HG03378 (cell line): ENCODE results near the gene KRTAP5-10.
"Not testable (repeated sequence)": the region's sequence is repeated elsewhere in the genome, so short reads cannot be mapped to it uniquely, and the experiment has no call there.

ENCODE experiments used
- ATAC-seq: cut with Tn5 transposase; IDR thresholded peaks from one replicate; pipeline ENCODE4 v1.9.1; 2021; ENCODE audit warnings: mild to moderate bottlenecking, moderate library complexity; ENCODE audit not compliant: unreplicated experiment

Gene KRTAP5-10

DNA sequence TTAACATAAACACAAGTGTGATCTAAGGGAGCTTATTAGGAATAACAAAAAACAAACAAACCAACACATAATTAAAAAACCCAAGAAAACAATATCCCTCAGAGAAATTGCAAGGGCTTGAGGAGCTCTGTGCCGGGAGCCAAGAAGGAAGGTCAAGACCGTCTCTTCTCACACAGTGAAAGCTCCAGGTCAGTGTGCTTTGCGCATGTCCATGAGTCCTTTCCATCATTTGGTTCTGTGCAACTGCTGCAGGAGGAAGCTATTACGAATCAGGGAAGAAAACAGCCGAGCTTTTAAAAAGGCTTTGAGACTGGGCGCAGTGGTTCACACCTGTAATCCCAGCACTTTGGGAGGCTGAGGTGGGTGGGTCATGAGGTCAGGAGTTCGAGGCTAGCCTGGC, 23.0 kb upstream of the KRTAP5-10 start:
- ATAC-seq = no peak

DNA sequence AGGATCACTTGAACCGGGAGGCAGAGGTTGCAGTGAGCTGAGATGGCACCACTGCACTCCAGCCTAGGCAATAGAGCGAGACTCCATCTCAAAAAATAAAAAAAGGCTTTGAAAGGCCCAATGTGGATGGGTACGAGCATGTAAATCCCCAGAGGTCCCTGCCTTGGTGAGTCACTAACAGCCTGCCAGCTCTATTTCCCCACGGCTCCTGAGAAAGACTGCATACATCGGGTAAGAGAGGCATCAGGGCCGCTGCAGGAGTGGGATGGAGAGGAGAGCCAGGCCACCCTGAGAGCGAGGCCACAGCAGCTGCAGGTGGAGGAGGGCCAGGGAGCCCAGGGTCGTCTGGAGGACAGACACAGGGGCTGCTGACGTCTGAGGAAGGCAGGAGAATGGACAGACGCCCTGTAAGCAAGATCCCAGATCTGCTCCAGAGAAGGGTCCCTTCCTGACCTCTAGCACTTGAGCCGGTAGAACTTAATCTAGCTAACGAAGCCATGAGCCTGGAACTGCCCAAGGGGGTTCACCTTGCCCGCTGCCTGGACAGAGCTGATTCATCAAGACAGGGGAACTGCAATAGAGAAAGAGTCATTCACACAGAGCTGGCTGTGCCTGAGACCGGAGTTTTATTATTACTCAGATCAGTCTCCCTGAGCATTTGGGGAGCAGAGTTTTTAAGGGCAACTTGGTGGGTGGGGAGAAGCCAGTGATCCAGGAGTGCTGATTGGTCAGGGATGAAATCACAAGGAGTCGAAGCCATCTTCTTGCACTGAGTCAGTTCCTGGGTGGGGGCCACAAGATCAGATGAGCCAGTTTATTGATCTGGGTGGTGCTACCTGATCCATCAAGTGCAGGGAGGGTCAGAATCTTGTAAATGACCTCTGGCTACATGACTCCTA, 22.2 kb upstream of the KRTAP5-10 start:
- ATAC-seq = no peak

DNA sequence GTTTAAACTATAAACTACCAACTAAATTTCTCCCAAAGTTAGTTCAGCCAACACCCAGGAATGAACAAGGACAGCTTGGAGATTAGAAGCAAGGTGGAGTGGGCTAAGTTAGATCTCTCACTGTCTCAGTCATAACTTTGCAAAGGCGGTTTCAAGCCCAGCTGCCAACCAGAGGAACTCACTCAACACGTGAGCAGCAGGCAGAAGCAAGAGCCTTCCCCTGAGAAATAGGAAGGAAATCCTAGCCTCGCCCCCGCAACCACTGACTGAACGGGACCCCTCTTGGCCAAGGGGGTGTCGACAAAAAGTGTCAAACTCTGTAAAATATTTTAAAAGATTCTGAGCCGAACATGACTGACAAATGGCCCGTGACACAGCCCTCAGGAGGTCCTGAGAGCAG, 21.5 kb upstream of the KRTAP5-10 start:
- no peak for ATAC-seq

DNA sequence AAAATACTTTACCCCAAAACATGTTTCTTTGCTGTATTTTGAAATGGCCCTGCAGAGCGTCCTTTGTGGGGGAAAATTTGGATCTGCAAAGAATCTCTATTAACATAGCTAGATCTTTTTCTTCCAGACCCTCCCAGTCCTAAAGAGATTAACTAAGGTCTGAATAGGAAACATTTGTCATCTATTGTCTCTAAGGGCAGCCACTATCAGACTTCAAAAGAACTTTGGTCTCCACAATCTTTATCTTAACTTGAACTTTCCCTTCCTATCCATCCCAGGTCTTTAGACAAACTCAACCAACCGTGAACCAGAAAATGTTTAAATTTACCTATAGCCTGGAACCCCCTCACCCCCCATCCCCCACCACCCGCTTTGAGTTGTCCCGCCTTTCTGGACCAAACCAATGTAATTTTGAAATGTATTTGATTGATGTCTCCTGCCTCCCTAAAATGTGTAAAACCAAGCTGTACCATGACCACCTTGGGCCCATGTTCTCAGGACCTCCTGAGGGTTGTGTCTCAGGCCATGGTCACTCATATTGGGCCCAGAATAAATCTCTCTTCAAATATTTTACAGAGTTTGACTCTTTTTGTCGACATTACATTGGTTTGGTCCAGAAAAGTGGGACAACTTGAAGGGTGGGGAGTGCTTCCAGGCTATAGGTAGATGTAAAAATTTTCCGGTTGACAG, 20.7 kb upstream of the KRTAP5-10 start:
- ATAC-seq = no peak

DNA sequence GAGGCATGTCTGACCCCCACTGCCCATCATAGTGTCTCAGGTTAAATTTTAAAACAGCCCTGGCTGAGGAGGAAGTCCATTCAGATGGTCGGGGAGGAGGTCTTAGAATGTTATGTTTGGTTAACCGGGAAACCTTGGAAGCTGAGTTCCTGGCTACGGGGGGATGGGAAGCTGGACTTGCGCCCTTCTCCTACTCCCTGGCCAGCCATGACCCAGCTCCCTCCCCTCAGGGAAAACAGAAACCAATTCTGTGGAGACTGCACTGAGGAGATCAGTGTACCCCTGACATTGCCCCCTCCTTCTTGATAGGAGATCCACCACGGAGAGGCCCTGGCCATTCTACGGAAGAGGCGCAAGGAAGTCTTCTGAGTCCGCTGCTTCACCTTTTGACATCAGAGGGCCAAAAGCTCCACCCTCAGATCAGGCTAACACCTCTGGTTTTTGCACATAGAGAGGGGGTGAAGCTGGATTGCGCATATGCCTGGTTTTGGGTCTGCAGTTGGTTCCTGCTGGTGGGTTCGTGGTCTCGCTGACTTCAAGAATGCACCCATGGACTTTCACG, 19.9 kb upstream of the KRTAP5-10 start:
- ATAC-seq = no peak

DNA sequence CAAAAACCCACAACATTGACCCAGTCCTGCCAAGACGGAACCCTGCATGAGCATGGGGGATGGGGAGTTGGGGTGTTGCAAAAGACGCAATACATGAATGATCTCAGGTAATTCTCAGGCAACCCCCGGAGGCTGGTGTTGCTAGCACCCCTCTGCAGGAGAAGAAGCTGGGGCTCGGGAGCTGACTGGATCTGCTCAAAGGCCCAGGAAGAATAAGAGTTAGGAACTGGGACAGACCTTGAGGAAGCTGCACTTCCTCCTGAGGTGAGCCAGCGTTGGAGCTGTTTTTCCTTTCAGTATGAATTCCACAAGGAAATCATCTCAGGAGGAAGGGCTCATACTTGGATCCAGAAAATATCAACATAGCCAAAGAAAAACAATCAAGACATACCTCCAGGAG, 17.2 kb upstream of the KRTAP5-10 start, which contains the start of gene KRTAP5-9:
Gene KRTAP5-9 (plus strand): TSS at position 301 of the 400 bp plus-strand sequence. CDS start 238 bp downstream, outside the sequence.
- ATAC-seq = no peak

DNA sequence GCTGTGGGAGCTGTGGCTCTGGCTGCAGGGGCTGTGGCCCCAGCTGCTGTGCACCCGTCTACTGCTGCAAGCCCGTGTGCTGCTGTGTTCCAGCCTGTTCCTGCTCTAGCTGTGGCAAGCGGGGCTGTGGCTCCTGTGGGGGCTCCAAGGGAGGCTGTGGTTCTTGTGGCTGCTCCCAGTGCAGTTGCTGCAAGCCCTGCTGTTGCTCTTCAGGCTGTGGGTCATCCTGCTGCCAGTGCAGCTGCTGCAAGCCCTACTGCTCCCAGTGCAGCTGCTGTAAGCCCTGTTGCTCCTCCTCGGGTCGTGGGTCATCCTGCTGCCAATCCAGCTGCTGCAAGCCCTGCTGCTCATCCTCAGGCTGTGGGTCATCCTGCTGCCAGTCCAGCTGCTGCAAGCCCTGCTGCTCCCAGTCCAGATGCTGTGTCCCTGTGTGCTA, 16.6 kb upstream of the KRTAP5-10 start:
- no peak for ATAC-seq

DNA sequence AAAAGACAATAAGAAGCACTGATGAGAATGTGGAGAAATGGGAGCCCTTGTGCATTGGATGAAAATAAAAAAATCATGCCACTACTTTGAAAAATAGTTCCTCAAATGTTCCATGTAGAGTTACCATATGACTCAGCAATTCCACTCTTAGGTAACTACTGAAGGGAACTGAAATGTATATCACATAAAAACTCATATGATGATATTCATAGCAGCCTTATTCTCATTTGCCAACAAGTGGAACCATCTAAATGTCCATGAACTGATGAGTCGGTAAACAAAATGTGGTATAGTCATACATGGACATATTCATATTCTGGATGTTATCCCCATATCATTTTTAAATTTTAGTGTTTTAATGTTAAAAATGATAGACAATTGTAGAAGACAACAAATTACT, 13.7 kb upstream of the KRTAP5-10 start:
- ATAC-seq = no peak

DNA sequence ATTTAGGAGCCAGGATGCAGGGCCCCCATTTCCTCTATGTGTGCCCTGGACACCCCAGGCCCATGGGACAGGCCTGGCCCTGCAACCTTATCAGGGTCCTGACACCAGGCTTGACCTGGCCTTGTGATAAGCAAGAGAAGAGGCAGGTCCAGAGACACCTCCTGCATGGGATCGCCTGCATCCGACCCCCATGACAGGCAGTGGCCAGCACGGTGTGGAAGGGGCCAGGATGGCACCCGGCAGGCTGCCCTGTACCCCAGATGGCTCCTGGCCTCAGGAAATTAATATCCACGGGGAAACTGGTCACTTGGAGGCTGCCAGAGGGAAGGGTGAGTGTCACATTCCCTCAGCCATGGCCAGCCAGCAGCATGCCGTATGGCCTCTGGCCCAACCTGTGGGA, 10.4 kb upstream of the KRTAP5-10 start:
- no peak for ATAC-seq

DNA sequence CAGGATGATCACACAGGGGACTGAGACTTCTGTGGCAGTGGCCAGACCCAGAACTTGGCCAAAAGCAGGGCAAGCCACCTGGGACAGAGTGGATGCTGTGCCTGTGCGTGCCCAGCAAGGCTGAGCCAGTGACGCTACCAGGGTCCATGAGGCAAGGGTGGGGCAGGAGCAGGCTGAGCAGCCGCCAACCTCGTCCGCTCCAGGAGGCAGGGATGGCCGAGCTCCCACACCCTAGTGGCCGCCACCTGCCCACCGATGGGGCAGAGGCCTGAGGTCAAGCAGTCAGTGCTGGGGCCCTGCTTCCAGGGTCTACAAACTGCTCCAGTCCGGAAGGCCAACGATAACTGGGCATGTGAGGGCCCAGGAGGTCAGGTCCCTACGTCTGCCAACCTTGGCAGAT, 9.9 kb upstream of the KRTAP5-10 start:
- no peak for ATAC-seq

DNA sequence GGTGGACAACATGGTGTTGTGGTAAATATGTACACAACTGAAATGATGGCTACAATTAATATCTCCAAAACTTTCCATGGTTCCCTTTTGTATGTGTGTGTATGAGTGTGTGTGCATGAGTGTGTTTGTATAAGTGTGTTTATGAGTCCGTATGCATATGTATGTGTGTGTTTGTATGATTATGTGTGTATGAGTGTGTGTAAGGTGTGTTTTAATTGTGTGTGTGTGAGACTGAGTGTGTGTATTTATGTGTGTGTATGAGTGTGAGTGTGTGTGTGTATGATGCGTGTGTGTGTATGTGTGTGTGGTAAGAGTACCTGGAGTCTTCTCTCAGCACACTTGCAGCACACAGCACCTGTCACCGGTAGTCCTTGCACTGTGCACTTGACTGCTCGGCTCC, 9.3 kb upstream of the KRTAP5-10 start:
- ATAC-seq = no peak

DNA sequence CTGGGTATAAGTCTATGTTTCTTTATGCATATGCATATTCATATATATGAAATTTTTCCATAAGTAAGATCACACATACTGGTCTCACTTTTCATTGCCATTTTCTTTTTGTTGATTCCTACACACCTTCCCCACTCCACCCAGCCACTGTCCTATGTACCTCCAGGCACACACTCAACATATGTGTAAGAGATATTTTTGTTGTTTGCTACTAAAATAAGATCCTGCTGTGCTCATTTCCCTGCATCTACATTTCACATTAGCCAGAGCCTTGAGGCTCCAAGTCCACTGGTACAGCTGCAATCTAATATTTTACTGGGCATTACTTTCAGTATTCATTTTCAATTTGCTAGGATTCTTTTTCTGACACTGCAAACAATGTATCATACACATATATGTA, 8.1 kb upstream of the KRTAP5-10 start:
- ATAC-seq = no peak

DNA sequence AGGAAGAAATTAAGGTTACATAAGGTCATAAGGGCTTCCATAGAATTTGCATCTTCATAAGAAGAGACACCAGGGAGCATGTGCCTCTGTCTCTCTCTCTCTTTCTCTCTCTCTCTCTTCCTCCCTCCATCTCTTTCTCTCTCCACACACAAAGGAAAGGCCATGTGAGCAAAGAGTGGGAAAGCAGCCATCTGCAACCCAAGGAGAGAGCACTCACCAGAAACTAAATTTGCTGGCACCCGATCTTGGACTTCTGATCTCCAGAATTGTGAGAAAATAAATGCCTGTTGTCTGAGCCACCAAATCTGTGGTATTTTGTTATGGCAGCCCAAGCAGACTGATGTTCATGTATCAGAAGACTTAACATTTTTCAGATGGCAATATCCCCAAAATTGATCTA, 6.4 kb upstream of the KRTAP5-10 start:
- ATAC-seq = no peak

DNA sequence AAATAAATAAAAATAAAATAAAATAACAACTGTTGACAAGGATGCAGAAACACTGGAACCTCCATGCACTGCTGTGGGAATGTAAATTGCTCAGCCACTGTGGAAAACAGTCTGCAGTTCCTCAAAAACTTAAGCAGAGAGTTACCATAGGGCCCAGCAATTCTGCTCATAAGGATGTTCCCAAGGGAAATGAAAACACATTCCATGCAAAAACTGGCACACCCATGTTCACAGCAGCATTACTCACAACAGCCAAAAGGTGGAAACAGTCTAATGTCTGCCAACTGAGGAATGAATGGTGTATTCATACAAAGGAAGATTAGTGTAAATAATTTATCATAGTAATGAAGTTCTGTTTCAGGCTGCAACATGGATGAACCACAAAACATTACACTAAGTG, 3.2 kb upstream of the KRTAP5-10 start:
- no peak for ATAC-seq

DNA sequence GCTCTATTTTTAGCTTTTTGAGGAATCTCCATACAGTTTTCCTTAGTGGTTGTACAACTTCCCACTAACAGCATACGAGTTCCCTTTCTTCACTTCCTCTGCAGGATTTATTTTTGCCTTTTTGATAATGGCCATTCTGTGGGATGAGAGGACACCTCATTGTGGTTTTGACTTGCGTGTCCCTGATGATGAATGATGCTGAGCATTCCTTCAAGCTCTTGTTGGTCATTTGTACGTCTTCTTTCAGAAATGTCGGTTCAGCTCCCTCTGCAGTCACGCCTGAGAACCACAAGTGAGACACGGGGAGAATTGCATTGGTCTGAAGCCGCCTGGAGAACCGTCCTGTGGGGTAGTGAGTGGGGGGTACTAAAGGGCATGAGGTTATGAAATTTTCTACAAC, 2.0 kb upstream of the KRTAP5-10 start:
- no peak for ATAC-seq

DNA sequence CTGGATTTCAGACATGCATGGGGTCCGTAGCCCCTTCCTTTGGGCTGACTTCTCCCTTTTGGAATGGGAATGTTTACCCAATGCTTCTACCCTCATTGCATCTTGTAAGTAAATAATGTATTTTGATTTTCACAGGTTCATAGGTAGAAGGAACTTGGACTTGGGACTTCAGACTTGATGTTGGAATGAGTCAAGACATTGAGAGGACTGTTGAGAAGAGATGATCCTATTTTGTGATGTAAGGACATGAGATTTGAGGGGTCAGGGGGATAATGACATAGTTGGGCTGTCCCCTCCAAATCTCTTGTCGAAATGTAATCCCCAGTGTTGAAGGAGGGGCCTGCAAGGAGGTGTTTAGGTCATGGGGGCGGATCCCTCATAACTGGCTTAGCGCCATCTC, 933 bp upstream of the KRTAP5-10 start:
- no peak for ATAC-seq

DNA sequence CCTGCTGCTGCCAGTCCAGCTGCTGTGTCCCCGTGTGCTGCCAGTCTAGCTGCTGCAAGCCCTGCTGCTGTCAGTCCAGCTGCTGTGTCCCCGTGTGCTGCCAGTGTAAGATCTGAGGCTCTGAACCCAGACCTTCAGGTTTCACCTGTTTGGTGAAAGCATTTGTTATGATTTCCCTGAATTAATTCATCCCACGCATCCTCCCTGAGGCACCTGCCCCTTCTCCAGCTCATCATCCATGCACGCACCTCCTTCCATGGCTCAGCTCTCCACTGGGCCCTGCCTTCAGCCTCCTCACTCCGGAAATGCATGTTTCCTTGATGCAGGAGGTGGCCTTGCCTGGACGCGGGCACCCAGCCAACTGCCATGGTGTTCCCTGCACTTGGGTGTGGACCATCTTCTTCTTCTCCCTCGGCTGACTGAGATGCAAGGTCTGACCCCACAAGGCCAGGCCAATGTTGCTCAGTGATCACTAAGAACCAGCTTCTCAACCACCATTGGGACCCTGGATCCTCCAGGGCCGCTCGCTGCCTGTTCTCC, 788 bp downstream of the KRTAP5-10 start:
- ATAC-seq = no peak

DNA sequence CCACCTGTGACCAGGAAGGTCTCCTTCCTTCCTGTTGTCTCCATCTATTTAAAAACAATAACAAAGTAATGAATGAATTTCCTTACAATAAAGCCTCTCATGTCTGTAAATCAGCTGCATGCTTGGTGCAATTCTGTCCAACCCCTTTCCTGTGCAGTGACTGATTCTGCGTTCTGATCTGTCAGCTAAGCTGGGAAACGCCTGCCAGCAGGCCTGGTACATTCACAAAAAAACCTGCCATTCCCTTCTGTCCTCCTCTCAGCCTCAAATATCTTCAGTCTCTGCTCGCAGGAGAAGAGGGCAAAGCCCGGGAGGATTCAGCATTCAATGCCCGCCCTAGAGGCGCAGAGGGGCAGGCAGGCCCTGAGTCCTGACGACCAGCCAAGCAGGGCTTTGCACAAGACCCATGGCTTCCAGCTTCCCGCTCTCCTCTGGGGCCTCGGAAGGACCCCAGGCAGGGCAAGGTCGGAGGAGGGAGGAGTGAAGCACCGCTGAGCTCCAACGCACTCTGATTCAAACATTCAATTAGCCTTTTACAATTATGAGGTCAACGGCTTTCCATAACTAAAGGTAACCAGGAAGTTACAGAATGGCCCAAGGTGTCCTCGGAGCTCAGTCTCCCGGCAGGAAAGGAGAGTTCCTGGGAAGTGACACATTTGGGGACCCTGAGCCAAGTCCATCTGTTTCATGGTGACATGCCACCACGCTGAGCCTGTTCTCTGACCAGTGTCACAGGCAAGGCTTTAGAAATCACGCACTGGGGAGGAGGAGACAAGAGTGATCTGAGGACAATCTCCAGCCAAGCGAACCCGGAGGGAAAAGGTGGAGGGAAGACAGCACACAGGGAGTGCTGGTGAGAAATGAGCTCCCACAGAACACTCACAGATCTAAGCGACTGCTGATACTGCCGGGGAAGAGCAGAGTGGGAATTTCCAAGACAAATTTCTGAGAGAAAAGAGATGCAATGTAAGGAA, 1.6 kb downstream of the KRTAP5-10 start:
- ATAC-seq = not testable (repeated sequence)

DNA sequence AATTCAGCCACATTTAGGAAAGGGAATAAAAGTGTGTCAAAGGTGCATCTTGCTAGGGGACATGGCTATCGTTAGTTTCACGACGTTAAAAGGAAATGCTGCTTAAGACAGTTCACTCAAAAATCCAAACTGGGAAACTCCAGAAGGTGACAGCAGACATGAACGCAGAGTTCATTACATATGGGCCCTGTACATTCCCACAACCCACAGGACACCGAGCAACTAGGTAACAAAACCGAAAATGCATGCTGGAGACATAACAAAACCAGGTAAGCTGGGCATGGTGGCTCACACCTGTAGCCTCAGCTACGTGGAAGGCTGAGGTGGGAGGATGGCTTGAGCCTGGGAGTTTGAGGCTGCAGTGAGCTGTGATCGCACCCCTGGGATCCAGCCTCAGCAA, 2.3 kb downstream of the KRTAP5-10 start:
- ATAC-seq = not testable (repeated sequence)

DNA sequence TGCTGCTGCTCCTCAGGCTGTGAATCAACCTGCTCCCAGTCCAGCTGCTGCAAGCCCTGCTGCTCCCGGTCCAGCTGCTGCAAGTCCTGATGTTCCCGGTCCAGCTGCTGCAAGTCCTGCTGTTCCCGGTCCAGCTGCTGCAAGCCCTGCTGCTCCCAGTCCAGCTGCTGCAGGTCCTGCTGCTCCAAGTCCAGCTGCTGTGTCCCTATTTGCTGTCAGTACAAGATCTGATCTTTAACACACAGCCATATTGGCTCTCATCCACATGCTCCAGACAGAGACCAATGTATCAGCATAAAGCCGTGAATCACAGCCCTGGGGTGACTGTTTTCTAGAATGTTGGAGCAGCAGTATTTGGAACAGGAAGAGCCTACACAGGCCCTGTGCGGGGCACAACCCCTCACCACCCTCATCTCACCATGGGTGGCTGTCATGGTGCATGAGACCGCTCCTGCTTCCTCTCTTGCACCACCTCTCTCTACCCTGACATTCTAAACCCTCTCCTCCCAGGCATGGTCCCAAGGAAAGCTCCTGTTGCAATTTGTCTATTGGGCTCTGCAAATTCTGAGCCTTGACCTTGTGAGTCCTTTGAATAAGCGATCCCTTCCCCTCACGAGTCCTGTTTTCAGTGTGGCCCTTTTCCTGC, 3.5 kb downstream of the KRTAP5-10 start:
- no peak for ATAC-seq
